Neural cell (in vitro differentiated cells): Measurements from ENCODE around the gene ZNF14. TPM values are rescaled to one million over a fixed set of nuclear protein-coding genes. Genes with fewer than 3 reads are reported as not detected.

ENCODE experiments used
- H2AFZ ChIP-seq: fragments of 200-600, 300-800 bp; sonication (generic), shearing (Covaris generic); 2 replicates; pipeline ENCODE4 v1.6.0; 2014; ENCODE audit warnings: low read depth, mild to moderate bottlenecking, antibody characterized with exemption, low read length, moderate library complexity
- H3F3A ChIP-seq: fragments of 200-600 bp; shearing (Covaris generic); 2 replicates; pipeline ENCODE4 v1.6.1; 2016; ENCODE audit warnings: mild to moderate bottlenecking, moderate library complexity, mixed read lengths, antibody characterized with exemption, low read length; ENCODE audit not compliant: insufficient read depth, poor library complexity, severe bottlenecking
- H3K27ac ChIP-seq: fragments of 200-600, 300-800 bp; sonication (generic), shearing (Covaris generic); 2 replicates; pipeline ENCODE4 v1.5.1; 2014; ENCODE audit warnings: mild to moderate bottlenecking, low read length, moderate library complexity
- H3K27me3 ChIP-seq: fragments of 300-800, 200-600 bp; sonication (generic), shearing (Covaris generic); 2 replicates; pipeline ENCODE4 v1.6.0; 2014; ENCODE audit warnings: mild to moderate bottlenecking, low read depth, low read length, moderate library complexity; ENCODE audit not compliant: insufficient read depth
- H3K36me3 ChIP-seq: fragments of 300-800, 200-600 bp; sonication (generic), shearing (Covaris generic); 2 replicates; pipeline ENCODE4 v1.5.1; 2014; ENCODE audit warnings: mild to moderate bottlenecking, antibody characterized with exemption, low read length, moderate library complexity; ENCODE audit not compliant: insufficient read depth
- H3K4me2 ChIP-seq: fragments of 300-800, 200-600 bp; sonication (generic), shearing (Covaris generic); 2 replicates; pipeline ENCODE4 v1.6.0; 2014; ENCODE audit warnings: mild to moderate bottlenecking, low read length
- H3K4me3 ChIP-seq: fragments of 300-800, 200-600 bp; sonication (generic), shearing (Covaris generic); 2 replicates; pipeline ENCODE4 v1.5.1; 2014; ENCODE audit warnings: mild to moderate bottlenecking, low read length, moderate library complexity
- H3K79me2 ChIP-seq: fragments of 200-600 bp; shearing (Covaris generic); replicated peaks from 2 replicates; pipeline ENCODE4 v1.6.0; 2014; ENCODE audit warnings: mild to moderate bottlenecking, low read length, moderate library complexity; ENCODE audit not compliant: insufficient read depth
- H3K9ac ChIP-seq: fragments of 300-800, 200-600 bp; sonication (generic), shearing (Covaris generic); 2 replicates; pipeline ENCODE4 v1.6.1; 2016; ENCODE audit warnings: mild to moderate bottlenecking, low read length, mixed read lengths
- H3K9me2 ChIP-seq: fragments of 200-600 bp; shearing (Covaris generic); 2 replicates; pipeline ENCODE4 v1.6.1; 2016; ENCODE audit warnings: mild to moderate bottlenecking, low read length, mixed read lengths; ENCODE audit not compliant: insufficient read depth
- H3K9me3 ChIP-seq: fragments of 200-600, 300-800 bp; sonication (generic), shearing (Covaris generic); 2 replicates; pipeline ENCODE4 v1.6.1; 2016; ENCODE audit warnings: mild to moderate bottlenecking, mixed run types, low read length, moderate library complexity, mixed read lengths
- H4K20me1 ChIP-seq: fragments of 200-600 bp; shearing (Covaris generic); 2 replicates; pipeline ENCODE4 v1.6.1; 2016; ENCODE audit warnings: mild to moderate bottlenecking, mixed run types; ENCODE audit not compliant: insufficient read depth
- EP300 ChIP-seq: fragments of 450-650 bp; conservative IDR thresholded peaks from 2 replicates; pipeline ENCODE4 v1.6.1; 2014; ENCODE audit warnings: antibody characterized with exemption, mild to moderate bottlenecking, moderate library complexity; ENCODE audit not compliant: poor library complexity, severe bottlenecking
- EZH2 ChIP-seq: fragments of 200-600, 300-800 bp; shearing (Covaris generic), sonication (generic); IDR thresholded peaks from 2 replicates; pipeline ENCODE4 v1.6.1; 2014; ENCODE audit warnings: antibody characterized with exemption, low read length, borderline replicate concordance, mild to moderate bottlenecking; ENCODE audit not compliant: insufficient read depth, poor library complexity, severe bottlenecking
- MXI1 ChIP-seq: fragments of 450-650 bp; conservative IDR thresholded peaks from 2 replicates; pipeline ENCODE4 v1.6.1; 2014; ENCODE audit warnings: antibody characterized with exemption, mild to moderate bottlenecking; ENCODE audit not compliant: poor library complexity, severe bottlenecking
- POLR2AphosphoS5 ChIP-seq: IDR thresholded peaks from 2 replicates; pipeline ENCODE4 v1.6.1; 2012
- RAD21 ChIP-seq: fragments of 450-650 bp; conservative IDR thresholded peaks from 2 replicates; pipeline ENCODE4 v1.6.1; 2014; ENCODE audit warnings: antibody characterized with exemption, mild to moderate bottlenecking, moderate library complexity
- SMC3 ChIP-seq: fragments of 450-650 bp; conservative IDR thresholded peaks from 2 replicates; pipeline ENCODE4 v1.6.1; 2014; ENCODE audit warnings: antibody characterized with exemption, mild to moderate bottlenecking, moderate library complexity; ENCODE audit not compliant: poor library complexity
- TAF1 ChIP-seq: IDR thresholded peaks from 2 replicates; pipeline ENCODE4 v1.6.1; 2012; ENCODE audit warnings: low read depth
- polyA plus RNA-seq: library from polyadenylated mRNA; depleted of rRNA; stranded (reverse); fragments of >200 nt; gene quantifications from 2 replicates; pipeline ENCODE4 v1.2.3, GENCODE V29; 2014
- TF ChIP-seq, protein P1 (sequence below): fragments of 450-650 bp; IDR thresholded peaks from 2 replicates; pipeline ENCODE4 v1.5.1; 2014; ENCODE audit warnings: antibody characterized with exemption, mild to moderate bottlenecking, moderate library complexity; ENCODE audit not compliant: poor library complexity, severe bottlenecking
- TF ChIP-seq, protein P2 (sequence below): IDR thresholded peaks from 2 replicates; pipeline ENCODE4 v1.6.1; 2012; ENCODE audit warnings: borderline replicate concordance

Gene ZNF14
- polyA plus RNA-seq, 1 donor from 2014 or later: 8.2 TPM

DNA sequence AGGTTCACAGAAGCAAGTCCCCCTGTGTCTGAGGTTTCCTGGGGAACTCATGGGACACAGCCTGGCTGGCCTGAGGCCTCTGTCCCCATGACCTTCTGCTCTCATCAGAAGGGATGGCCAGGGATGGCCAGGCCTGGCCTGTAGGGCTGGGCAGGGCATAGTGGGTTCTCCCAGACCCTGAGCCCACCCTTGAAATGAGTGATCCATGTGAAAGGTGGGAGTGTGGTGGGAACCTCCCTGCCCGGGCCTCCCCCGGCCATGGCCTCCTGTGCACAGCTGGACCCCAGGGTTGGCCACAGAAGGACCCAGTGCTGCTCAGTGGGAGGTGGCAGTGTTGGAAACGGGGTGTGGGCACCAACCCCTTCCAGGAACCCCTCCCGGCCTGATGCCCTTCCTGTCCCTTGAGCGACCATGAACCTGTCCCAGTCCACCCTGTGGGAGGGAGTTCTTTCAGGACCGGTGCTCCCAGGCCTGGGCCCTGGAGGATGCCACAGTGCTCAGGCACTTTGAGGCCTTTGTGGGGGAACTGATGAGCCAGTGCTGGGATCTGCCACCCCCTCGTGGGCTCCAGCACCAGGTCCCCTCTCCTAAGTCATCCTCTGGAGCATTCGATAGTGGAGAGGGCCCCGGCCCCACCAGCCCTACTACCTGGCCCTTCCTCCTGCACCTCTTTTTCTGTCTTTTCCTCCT, 15.5 kb upstream of the ZNF14 start:
- Histone ChIP-seq H4K20me1 (no peaks in the 10 kb centered on the region), H3K4me2 (no peak overlapping the region)

DNA sequence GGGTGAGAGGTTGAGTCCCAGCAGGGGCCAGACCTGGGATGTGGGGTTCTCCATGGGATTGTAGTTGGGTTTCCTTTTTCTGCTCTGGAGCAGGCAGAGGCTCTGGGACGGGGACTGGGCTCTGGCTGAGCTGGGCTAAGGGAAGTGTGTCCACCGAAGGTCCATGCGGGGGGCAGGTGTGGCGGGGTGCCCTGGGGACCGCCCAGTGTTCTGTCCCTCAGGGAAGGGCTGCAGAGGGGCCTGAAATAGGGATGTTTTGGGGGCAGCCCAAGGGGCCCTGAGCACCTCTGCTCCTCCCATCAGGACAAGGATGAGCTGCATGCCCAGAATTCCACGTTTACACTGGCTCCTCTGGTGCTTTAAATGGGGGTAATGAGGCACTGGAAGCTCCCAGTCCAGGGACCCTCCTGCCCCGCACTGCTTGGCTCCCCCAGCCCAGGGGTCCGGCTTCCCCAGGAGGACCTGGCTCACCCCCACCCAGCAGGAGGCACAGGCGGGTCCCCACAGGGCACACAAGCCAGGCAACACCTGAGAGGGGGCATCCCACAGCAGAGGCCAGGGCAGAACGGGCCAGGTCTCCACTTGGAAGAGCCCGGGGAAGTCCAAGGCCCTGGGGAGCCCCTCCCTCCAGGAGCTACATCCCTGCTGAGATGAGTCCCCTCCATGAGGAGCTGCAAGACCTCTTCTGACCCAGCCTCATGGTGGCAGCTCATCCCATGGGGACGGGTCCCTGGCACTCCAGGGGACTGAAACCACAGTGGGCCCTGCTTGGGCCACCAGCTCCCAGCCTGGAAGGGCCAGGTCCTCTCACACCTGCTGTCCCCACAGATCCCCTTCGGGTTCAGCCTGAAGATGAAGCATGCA, 14.7 kb upstream of the ZNF14 start:
- H3K79me2 ChIP-seq: no peaks in the 10 kb centered on the region
- H3K4me2 ChIP-seq: no peak overlapping the region
- TF ChIP-seq EP300 (no peak), EZH2 (no peak), POLR2AphosphoS5 (no peak), RAD21 (no peak), MXI1 (no peak), TAF1 (no peak), SMC3 (no peak)
- TF ChIP-seq, protein P1, sequence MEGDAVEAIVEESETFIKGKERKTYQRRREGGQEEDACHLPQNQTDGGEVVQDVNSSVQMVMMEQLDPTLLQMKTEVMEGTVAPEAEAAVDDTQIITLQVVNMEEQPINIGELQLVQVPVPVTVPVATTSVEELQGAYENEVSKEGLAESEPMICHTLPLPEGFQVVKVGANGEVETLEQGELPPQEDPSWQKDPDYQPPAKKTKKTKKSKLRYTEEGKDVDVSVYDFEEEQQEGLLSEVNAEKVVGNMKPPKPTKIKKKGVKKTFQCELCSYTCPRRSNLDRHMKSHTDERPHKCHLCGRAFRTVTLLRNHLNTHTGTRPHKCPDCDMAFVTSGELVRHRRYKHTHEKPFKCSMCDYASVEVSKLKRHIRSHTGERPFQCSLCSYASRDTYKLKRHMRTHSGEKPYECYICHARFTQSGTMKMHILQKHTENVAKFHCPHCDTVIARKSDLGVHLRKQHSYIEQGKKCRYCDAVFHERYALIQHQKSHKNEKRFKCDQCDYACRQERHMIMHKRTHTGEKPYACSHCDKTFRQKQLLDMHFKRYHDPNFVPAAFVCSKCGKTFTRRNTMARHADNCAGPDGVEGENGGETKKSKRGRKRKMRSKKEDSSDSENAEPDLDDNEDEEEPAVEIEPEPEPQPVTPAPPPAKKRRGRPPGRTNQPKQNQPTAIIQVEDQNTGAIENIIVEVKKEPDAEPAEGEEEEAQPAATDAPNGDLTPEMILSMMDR: no peak

More for the DNA sequence above, 15.5 kb upstream of the ZNF14 start:
- Histone ChIP-seq H3K9me2 (no peaks in the 10 kb centered on the region), H3K9me3 (no peaks in the 10 kb centered on the region), H2AFZ (no peak overlapping the region), H3F3A (no peaks in the 10 kb centered on the region), H3K36me3 (no peaks in the 10 kb centered on the region), H3K4me3 (no peak overlapping the region), H3K9ac (no peak overlapping the region), H3K27ac (no peak overlapping the region), H3K79me2 (no peaks in the 10 kb centered on the region), H3K27me3 (no peaks in the 10 kb centered on the region)
- TF ChIP-seq EP300: no peak
- TF ChIP-seq RAD21: no peak
- TF ChIP-seq, protein P2, sequence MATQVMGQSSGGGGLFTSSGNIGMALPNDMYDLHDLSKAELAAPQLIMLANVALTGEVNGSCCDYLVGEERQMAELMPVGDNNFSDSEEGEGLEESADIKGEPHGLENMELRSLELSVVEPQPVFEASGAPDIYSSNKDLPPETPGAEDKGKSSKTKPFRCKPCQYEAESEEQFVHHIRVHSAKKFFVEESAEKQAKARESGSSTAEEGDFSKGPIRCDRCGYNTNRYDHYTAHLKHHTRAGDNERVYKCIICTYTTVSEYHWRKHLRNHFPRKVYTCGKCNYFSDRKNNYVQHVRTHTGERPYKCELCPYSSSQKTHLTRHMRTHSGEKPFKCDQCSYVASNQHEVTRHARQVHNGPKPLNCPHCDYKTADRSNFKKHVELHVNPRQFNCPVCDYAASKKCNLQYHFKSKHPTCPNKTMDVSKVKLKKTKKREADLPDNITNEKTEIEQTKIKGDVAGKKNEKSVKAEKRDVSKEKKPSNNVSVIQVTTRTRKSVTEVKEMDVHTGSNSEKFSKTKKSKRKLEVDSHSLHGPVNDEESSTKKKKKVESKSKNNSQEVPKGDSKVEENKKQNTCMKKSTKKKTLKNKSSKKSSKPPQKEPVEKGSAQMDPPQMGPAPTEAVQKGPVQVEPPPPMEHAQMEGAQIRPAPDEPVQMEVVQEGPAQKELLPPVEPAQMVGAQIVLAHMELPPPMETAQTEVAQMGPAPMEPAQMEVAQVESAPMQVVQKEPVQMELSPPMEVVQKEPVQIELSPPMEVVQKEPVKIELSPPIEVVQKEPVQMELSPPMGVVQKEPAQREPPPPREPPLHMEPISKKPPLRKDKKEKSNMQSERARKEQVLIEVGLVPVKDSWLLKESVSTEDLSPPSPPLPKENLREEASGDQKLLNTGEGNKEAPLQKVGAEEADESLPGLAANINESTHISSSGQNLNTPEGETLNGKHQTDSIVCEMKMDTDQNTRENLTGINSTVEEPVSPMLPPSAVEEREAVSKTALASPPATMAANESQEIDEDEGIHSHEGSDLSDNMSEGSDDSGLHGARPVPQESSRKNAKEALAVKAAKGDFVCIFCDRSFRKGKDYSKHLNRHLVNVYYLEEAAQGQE: no peak
- TF ChIP-seq MXI1: no peak
- no peak for TF ChIP-seq EZH2
- no peak for TF ChIP-seq POLR2AphosphoS5
- TF ChIP-seq SMC3: no peak
- TF ChIP-seq, protein P1: no peak
- TF ChIP-seq TAF1: no peak

More for the DNA sequence above, 14.7 kb upstream of the ZNF14 start:
- Histone ChIP-seq H3F3A (no peaks in the 10 kb centered on the region), H3K9me3 (no peaks in the 10 kb centered on the region), H3K36me3 (no peaks in the 10 kb centered on the region), H3K9ac (no peak overlapping the region), H2AFZ (no peak overlapping the region), H3K27me3 (no peaks in the 10 kb centered on the region), H3K9me2 (no peaks in the 10 kb centered on the region), H4K20me1 (no peaks in the 10 kb centered on the region), H3K4me3 (no peak overlapping the region), H3K27ac (no peak overlapping the region)
